Adrenal gland (tissue), 5 donors: ENCODE data around the gene AGRN.

Experiments
- CTCF ChIP-seq, 6 experiments: fragments of 450-650 bp in 4 of 6; fragments of 200-600 bp in 2 of 6; sonication (generic) in 1 of 6; IDR thresholded peaks; 1 replicate in 5 of 6; 2 replicates in 1 of 6; pipeline versions ENCODE4 v1.5.1 to v1.8.0; 2016 to 2021; ENCODE audit warnings: antibody characterized with exemption in 6 of 6, mild to moderate bottlenecking in 2 of 6, moderate library complexity in 1 of 6
- POLR2A ChIP-seq, 2 donors: fragments of 450-650 bp; IDR thresholded peaks; one replicate each; pipeline ENCODE4 v1.6.1; 2017; ENCODE audit warnings: antibody characterized with exemption in 2 of 2, mild to moderate bottlenecking in 2 of 2, moderate library complexity in 1 of 2
- donor health status: DM: no; HTN: no; CAD: no.

GRCh38 chr1:1093610-1093943 lies 73.7 kb downstream of the AGRN start:
- TF ChIP-seq CTCF (IDR thresholded peaks at IDR 0.05) (no peak), POLR2A (IDR thresholded peaks at IDR 0.05) (no peak)
